Naive thymus-derived CD8-positive, alpha-beta T cell (primary cell): ENCODE results near the gene IFI27L2. TPM values are rescaled to one million over a fixed set of nuclear protein-coding genes. Genes with fewer than 3 reads are reported as not detected.

ENCODE experiments used
- ATAC-seq, 2 donors: fragments of 150-1000 bp; cut with Tn5 transposase in 1 of 2; sonication (Bioruptor Pico), chemical (Tn5 transposase) in 1 of 2; 1 replicate in 1 of 2; 2 replicates in 1 of 2; pipeline ENCODE4 v1.10.0; 2021; ENCODE audit warnings: mild to moderate bottlenecking in 2 of 2, moderate library complexity in 2 of 2
- POLR2A ChIA-PET: fragments of 350-600 bp; sonication (Branson Sonifier 250); formaldehyde crosslinking; loops from one replicate; lab custom pipeline; 2021; ENCODE audit warnings: antibody characterized with exemption; lab: Charles Lee
- DNase-seq, 10 donors: peaks; one replicate each; pipeline versions ENCODE4 v3.0.0 to v3.0.0-alpha.2; 2020 to 2022
- H3K27ac Mint-ChIP-seq, 10 donors: one replicate each; pipeline ENCODE4 v1.8.0; 2020 to 2022; ENCODE audit warnings: mild to moderate bottlenecking in 10 of 10, mixed read lengths in 10 of 10, moderate library complexity in 4 of 10, inconsistent platforms in 1 of 10
- H3K27me3 Mint-ChIP-seq, 5 donors: one replicate each; pipeline ENCODE4 v1.8.0; 2021 to 2022; ENCODE audit warnings: mixed read lengths in 5 of 5
- H3K36me3 Mint-ChIP-seq, 3 donors: one replicate each; pipeline ENCODE4 v1.8.0; 2020 to 2022; ENCODE audit warnings: mixed read lengths in 3 of 3, mild to moderate bottlenecking in 2 of 3, inconsistent platforms in 1 of 3
- H3K4me1 Mint-ChIP-seq, 4 donors: one replicate each; pipeline ENCODE4 v1.8.0; 2021 to 2022; ENCODE audit warnings: mixed read lengths in 4 of 4
- H3K4me3 Mint-ChIP-seq, 10 donors: one replicate each; pipeline ENCODE4 v1.8.0; 2020 to 2022; ENCODE audit warnings: mild to moderate bottlenecking in 10 of 10, mixed read lengths in 10 of 10, moderate library complexity in 6 of 10, inconsistent platforms in 1 of 10
- H3K9me3 Mint-ChIP-seq, 9 donors: one replicate each; pipeline ENCODE4 v1.8.0; 2020 to 2022; ENCODE audit warnings: mixed read lengths in 9 of 9, mild to moderate bottlenecking in 3 of 9, inconsistent platforms in 1 of 9, moderate library complexity in 1 of 9
- polyA plus RNA-seq, 3 donors: library from polyadenylated mRNA; unstranded; fragments of 300-500 nt; fragmentation: Illumina TruSeq; gene quantifications; one replicate each; pipeline ENCODE4 v1.2.3, GENCODE V29; 2021
- total RNA-seq, 8 experiments: library from RNA in 2 of 8; stranded (reverse) in 2 of 8; gene quantifications; one replicate each; pipeline ENCODE4 v1.2.3 and lab custom pipeline; 2021 to 2026

Gene IFI27L2
- total and polyA plus RNA-seq, 5 experiments from 2014 or later = 27.5 to 86.5 (median 59.3) TPM

GRCh38 chr14:94132285-94132887 lies 3.0 kb upstream of the IFI27L2 start:
- Mint-ChIP-seq H3K27ac (no peak overlapping the region), H3K27me3 (peaks cover 0 to 17% (median 1%) of the 10 kb centered on the region in 5 donors), H3K4me3 (no peak overlapping the region), H3K36me3 (peaks cover 0 to 8% (median 0%) of the 10 kb centered on the region in 3 donors), H3K9me3 (peaks cover 0 to 11% (median 5%) of the 10 kb centered on the region in 9 donors), H3K4me1 (peaks cover 16 to 23% (median 21%) of the 10 kb centered on the region in 4 donors)
- POLR2A ChIA-PET = interaction anchor here (0.7 to 1.9 kb wide), 2 partner anchors 43 to 91 kb away, joined by 3 to 6 read pairs; no protein-coding TSS in a partner anchor
- DNase-seq (peak; percentile 20 to 76 (median 58)), ATAC-seq (peak; percentile 21 to 49)

- peak overlapping the region; percentile 87 to 93 (median 90) for H3K4me3 Mint-ChIP-seq
- ATAC-seq = peak; percentile 34 to 40
- peak in 3 of 10 donors; percentile 18 to 37 (median 27) for DNase-seq
- POLR2A ChIA-PET = interaction anchor here (0.6 to 2.7 kb wide), 5 partner anchors 36 to 126 kb away, joined by 3 to 18 read pairs (median 3); partner anchors contain the start of genes DDX24 and IFI27L1
- peaks cover under 1 to 3% (median 2%) of the 10 kb centered on the region in 3 donors for H3K36me3 Mint-ChIP-seq
- peak overlapping the region; percentile 4 to 93 (median 75) for H3K27ac Mint-ChIP-seq
- peaks cover 0 to 1% (median 0%) of the 10 kb centered on the region in 9 donors for H3K9me3 Mint-ChIP-seq
- H3K27me3 Mint-ChIP-seq = peaks cover 0 to 11% (median 0%) of the 10 kb centered on the region in 5 donors
- H3K4me1 Mint-ChIP-seq = peaks cover 19 to 23% (median 20%) of the 10 kb centered on the region in 4 donors
Observed at GRCh38 chr14:94129758-94130414, 482 bp upstream of the IFI27L2 start.

- ATAC-seq (no peak), DNase-seq (no peak)
- Mint-ChIP-seq H3K4me3 (peak overlapping the region; percentile 87 to 93 (median 90)), H3K4me1 (peaks cover 19 to 23% (median 20%) of the 10 kb centered on the region in 4 donors), H3K27ac (peak overlapping the region; percentile 61 to 93 (median 78)), H3K9me3 (peaks cover 0 to 2% (median 0%) of the 10 kb centered on the region in 9 donors), H3K36me3 (peaks cover 2 to 4% (median 3%) of the 10 kb centered on the region in 3 donors), H3K27me3 (peaks cover 0 to 6% (median 0%) of the 10 kb centered on the region in 5 donors)
- POLR2A ChIA-PET = interaction anchor here (0.7 to 2.7 kb wide), 5 partner anchors 10 to 157 kb away, joined by 3 to 18 read pairs (median 3); partner anchors contain the start of genes DDX24 and IFI27L1
Observed at GRCh38 chr14:94128216-94128839, 1.1 kb downstream of the IFI27L2 start.

- H3K9me3 Mint-ChIP-seq = peaks cover 0 to 8% (median 4%) of the 10 kb centered on the region in 9 donors
- peaks cover 0 to 4% (median 0%) of the 10 kb centered on the region in 5 donors for H3K27me3 Mint-ChIP-seq
- ATAC-seq = no peak
- peaks cover 19 to 23% (median 20%) of the 10 kb centered on the region in 4 donors for H3K4me1 Mint-ChIP-seq
- H3K27ac Mint-ChIP-seq = peak overlapping the region in 2 of 10 donors; percentile 67 to 83
- POLR2A ChIA-PET = interaction anchor here (0.5 to 2.7 kb wide), 2 partner anchors 47 to 92 kb away, joined by 4 to 18 read pairs; partner anchors contain the start of genes DDX24 and IFI27L1
- no peak for DNase-seq
- H3K36me3 Mint-ChIP-seq = peaks cover 2 to 9% (median 6%) of the 10 kb centered on the region in 3 donors
- H3K4me3 Mint-ChIP-seq = peak overlapping the region in 1 of 10 donors; percentile 89
Observed at GRCh38 chr14:94127330-94127729, 2.1 kb downstream of the IFI27L2 start.

GRCh38 chr14:94126800-94127199 lies 2.6 kb downstream of the IFI27L2 start:
- peak overlapping the region in 1 of 10 donors; percentile 10 for H3K27ac Mint-ChIP-seq
- H3K36me3 Mint-ChIP-seq = peaks cover 2 to 11% (median 10%) of the 10 kb centered on the region in 3 donors
- H3K4me3 Mint-ChIP-seq = peak overlapping the region in 1 of 10 donors; percentile 29
- DNase-seq (no peak), ATAC-seq (no peak)
- POLR2A ChIA-PET = no interaction called here
- peaks cover 19 to 23% (median 20%) of the 10 kb centered on the region in 4 donors for H3K4me1 Mint-ChIP-seq
- no peaks in the 10 kb centered on the region for H3K27me3 Mint-ChIP-seq
- peaks cover 0 to 14% (median 6%) of the 10 kb centered on the region in 9 donors for H3K9me3 Mint-ChIP-seq

GRCh38 chr14:94126419-94126677 lies 3.1 kb downstream of the IFI27L2 start:
- ATAC-seq (no peak), DNase-seq (no peak)
- Mint-ChIP-seq H3K27me3 (peaks cover 0 to 2% (median 0%) of the 10 kb centered on the region in 5 donors), H3K27ac (no peak overlapping the region), H3K9me3 (peaks cover 0 to 18% (median 6%) of the 10 kb centered on the region in 9 donors), H3K4me3 (no peak overlapping the region), H3K4me1 (peaks cover 19 to 23% (median 20%) of the 10 kb centered on the region in 4 donors), H3K36me3 (peaks cover 2 to 14% (median 11%) of the 10 kb centered on the region in 3 donors)
- POLR2A ChIA-PET = no interaction called here

GRCh38 chr14:94125659-94126418 lies 3.6 kb downstream of the IFI27L2 start:
- Mint-ChIP-seq H3K27me3 (peaks cover 0 to 7% (median 1%) of the 10 kb centered on the region in 5 donors), H3K9me3 (peaks cover 0 to 20% (median 9%) of the 10 kb centered on the region in 9 donors), H3K4me1 (peaks cover 19 to 23% (median 20%) of the 10 kb centered on the region in 4 donors), H3K4me3 (peak overlapping the region in 1 of 10 donors; percentile 18), H3K36me3 (peaks cover 2 to 19% (median 14%) of the 10 kb centered on the region in 3 donors), H3K27ac (no peak overlapping the region)
- POLR2A ChIA-PET = interaction anchor here (0.9 kb wide), 1 partner anchor 142 kb away, joined by 3 read pairs; no protein-coding TSS in a partner anchor
- DNase-seq (no peak), ATAC-seq (no peak)

GRCh38 chr14:94124582-94125377 lies 4.6 kb downstream of the IFI27L2 start:
- no peak for ATAC-seq
- Mint-ChIP-seq H3K4me1 (peaks cover 12 to 15% (median 14%) of the 10 kb centered on the region in 4 donors), H3K27me3 (peaks cover 0 to 10% (median 1%) of the 10 kb centered on the region in 5 donors), H3K4me3 (no peak overlapping the region), H3K27ac (peak overlapping the region in 2 of 10 donors; percentile 35 to 42), H3K36me3 (peaks cover 2 to 25% (median 24%) of the 10 kb centered on the region in 3 donors), H3K9me3 (peaks cover 0 to 30% (median 15%) of the 10 kb centered on the region in 9 donors)
- POLR2A ChIA-PET = no interaction called here
- DNase-seq = no peak

GRCh38 chr14:94123868-94124267 lies 5.5 kb downstream of the IFI27L2 start:
- H3K4me3 Mint-ChIP-seq = no peak overlapping the region
- no peak overlapping the region for H3K27ac Mint-ChIP-seq
- ATAC-seq (no peak), DNase-seq (no peak)
- POLR2A ChIA-PET = no interaction called here
- peaks cover 2 to 30% (median 24%) of the 10 kb centered on the region in 3 donors for H3K36me3 Mint-ChIP-seq
- peaks cover 0 to 10% (median 1%) of the 10 kb centered on the region in 5 donors for H3K27me3 Mint-ChIP-seq
- H3K9me3 Mint-ChIP-seq = peaks cover 0 to 35% (median 19%) of the 10 kb centered on the region in 9 donors
- peaks cover 5 to 8% (median 7%) of the 10 kb centered on the region in 4 donors for H3K4me1 Mint-ChIP-seq

- POLR2A ChIA-PET = no interaction called here
- H3K4me3 Mint-ChIP-seq = no peak overlapping the region
- H3K27ac Mint-ChIP-seq = no peak overlapping the region
- peaks cover 0 to 3% (median 2%) of the 10 kb centered on the region in 4 donors for H3K4me1 Mint-ChIP-seq
- H3K36me3 Mint-ChIP-seq = peaks cover 2 to 30% (median 24%) of the 10 kb centered on the region in 3 donors
- peaks cover 0 to 35% (median 19%) of the 10 kb centered on the region in 9 donors for H3K9me3 Mint-ChIP-seq
- ATAC-seq (no peak), DNase-seq (peak in 1 of 10 donors; percentile 8)
- peaks cover 0 to 11% (median 1%) of the 10 kb centered on the region in 5 donors for H3K27me3 Mint-ChIP-seq
Observed at GRCh38 chr14:94123296-94123695, 6.1 kb downstream of the IFI27L2 start.

GRCh38 chr14:94122438-94122837 lies 7.0 kb downstream of the IFI27L2 start:
- H3K9me3 Mint-ChIP-seq = peaks cover 0 to 35% (median 19%) of the 10 kb centered on the region in 9 donors
- no peak for ATAC-seq
- H3K27ac Mint-ChIP-seq = no peak overlapping the region
- peaks cover 0 to 20% (median 6%) of the 10 kb centered on the region in 5 donors for H3K27me3 Mint-ChIP-seq
- no peak overlapping the region for H3K4me3 Mint-ChIP-seq
- POLR2A ChIA-PET = no interaction called here
- H3K36me3 Mint-ChIP-seq = peaks cover 2 to 30% (median 24%) of the 10 kb centered on the region in 3 donors
- H3K4me1 Mint-ChIP-seq = peaks cover 0 to 3% (median 0%) of the 10 kb centered on the region in 4 donors
- DNase-seq = no peak
